ENCODE measurements around the gene TGFBR3. TPM values are rescaled to one million over a fixed set of nuclear protein-coding genes. Genes with fewer than 3 reads are reported as not detected.

Gene TGFBR3
- total RNA-seq, 1 experiment from 2014 or later = 2.4 TPM

DNA sequence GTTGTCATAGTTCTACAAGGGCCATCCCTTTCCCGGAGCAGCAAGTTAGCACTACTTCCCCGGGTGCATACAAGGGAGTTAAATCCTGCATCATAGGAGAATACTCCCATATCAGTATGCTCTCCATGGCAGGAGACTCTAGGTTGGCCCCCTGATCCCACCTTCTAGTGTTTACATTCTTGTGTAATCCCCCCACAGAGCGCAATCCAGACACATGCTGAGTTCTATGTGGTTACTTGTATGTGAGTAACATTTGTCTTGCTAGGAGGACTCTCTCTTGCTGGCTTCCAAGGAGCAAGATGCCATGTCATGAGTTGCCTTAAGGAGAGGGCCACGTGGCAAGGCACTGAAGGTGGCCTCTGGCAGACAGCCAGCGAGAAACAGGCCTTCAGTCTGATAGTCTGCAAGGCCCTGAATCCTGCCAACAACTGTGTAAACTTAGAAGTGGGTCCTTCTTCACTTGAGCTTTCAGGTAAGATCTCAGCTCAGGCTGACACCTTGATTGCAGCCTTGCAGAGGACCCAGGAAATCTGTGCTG lies 230.0 kb downstream of the TGFBR3 start:
- no peak overlapping the region for H2BK20ac ChIP-seq (ENCODE audit: low read depth, low read length, poor library complexity, severe bottlenecking)
- H3K9me3 Mint-ChIP-seq = peaks cover 9 to 11% of the 10 kb centered on the region in 2 experiments; a peak in 4 of 5 replicates
- H3K27me3 ChIP-seq (ENCODE audit: insufficient read depth, low read length) = no peaks in the 10 kb centered on the region

More for the DNA sequence above, 230.0 kb downstream of the TGFBR3 start:
- H2BK120ac ChIP-seq (ENCODE audit: low read depth, low read length, poor library complexity, severe bottlenecking) = no peak overlapping the region
- no peak overlapping the region for H3K9ac ChIP-seq (ENCODE audit: extremely low read depth, insufficient read length, low read length)
- H3K9me3 ChIP-seq (ENCODE audit: control insufficient read depth, low read depth, low read length) = no peaks in the 10 kb centered on the region
- no peaks in the 10 kb centered on the region for H3K79me1 ChIP-seq (ENCODE audit: insufficient read depth, low read depth, low read length, poor library complexity, severe bottlenecking)
- H2BK12ac ChIP-seq (ENCODE audit: insufficient read length, low read depth, low read length) = no peak overlapping the region
- no peak overlapping the region for H3K56ac ChIP-seq (ENCODE audit: insufficient read length, low read depth, low read length)
- H2AK5ac ChIP-seq (ENCODE audit: insufficient read length, low read length) = no peak overlapping the region
- H3K79me2 ChIP-seq (ENCODE audit: insufficient read depth, low read length) = no peaks in the 10 kb centered on the region
- no peak overlapping the region for H4K8ac ChIP-seq (replicated peaks; ENCODE audit: insufficient read length, low read depth, low read length)
- no CpG with 5 or more reads among the region's 5 CpGs for whole genome bisulfite sequencing (ENCODE audit: extremely low coverage, insufficient read length, low lambda C conversion rate)
- no peak overlapping the region for H3K4me2 ChIP-seq (ENCODE audit: insufficient read depth, insufficient read length, low read length)
- peaks cover 1% of the 10 kb centered on the region for H3K27me3 Mint-ChIP-seq (ENCODE audit: low read depth)
- H4K5ac ChIP-seq (ENCODE audit: insufficient read length, low read depth, low read length) = no peak overlapping the region
- no peak overlapping the region for H2BK5ac ChIP-seq (ENCODE audit: insufficient read length, low read length)
- no peak overlapping the region for H3T11ph ChIP-seq (ENCODE audit: low read length)
- H3K23me2 ChIP-seq (ENCODE audit: insufficient read length, low read depth, low read length, poor library complexity, severe bottlenecking) = no peaks in the 10 kb centered on the region
- TF ChIP-seq, protein P1, sequence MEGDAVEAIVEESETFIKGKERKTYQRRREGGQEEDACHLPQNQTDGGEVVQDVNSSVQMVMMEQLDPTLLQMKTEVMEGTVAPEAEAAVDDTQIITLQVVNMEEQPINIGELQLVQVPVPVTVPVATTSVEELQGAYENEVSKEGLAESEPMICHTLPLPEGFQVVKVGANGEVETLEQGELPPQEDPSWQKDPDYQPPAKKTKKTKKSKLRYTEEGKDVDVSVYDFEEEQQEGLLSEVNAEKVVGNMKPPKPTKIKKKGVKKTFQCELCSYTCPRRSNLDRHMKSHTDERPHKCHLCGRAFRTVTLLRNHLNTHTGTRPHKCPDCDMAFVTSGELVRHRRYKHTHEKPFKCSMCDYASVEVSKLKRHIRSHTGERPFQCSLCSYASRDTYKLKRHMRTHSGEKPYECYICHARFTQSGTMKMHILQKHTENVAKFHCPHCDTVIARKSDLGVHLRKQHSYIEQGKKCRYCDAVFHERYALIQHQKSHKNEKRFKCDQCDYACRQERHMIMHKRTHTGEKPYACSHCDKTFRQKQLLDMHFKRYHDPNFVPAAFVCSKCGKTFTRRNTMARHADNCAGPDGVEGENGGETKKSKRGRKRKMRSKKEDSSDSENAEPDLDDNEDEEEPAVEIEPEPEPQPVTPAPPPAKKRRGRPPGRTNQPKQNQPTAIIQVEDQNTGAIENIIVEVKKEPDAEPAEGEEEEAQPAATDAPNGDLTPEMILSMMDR (conservative IDR thresholded peaks at IDR 0.05) = no peak
- no peak overlapping the region for H2BK15ac ChIP-seq (ENCODE audit: low read depth, low read length)
- H3K36me3 Mint-ChIP-seq (ENCODE audit: insufficient read depth in 1 of 3, low read depth in 3 of 3) = peaks cover 0 to 6% (median 6%) of the 10 kb centered on the region in 3 experiments; a peak in 3 of 7 replicates
- H3K27ac ChIP-seq (ENCODE audit: insufficient read length, low read depth, low read length) = no peak overlapping the region
- peaks cover 6 to 13% of the 10 kb centered on the region in 2 experiments for H3K4me1 Mint-ChIP-seq
- H3K14ac ChIP-seq (ENCODE audit: insufficient read depth, low read length) = no peak overlapping the region
- H3K4me3 Mint-ChIP-seq = no peak overlapping the region
- H3K4ac ChIP-seq (ENCODE audit: low read depth, low read length) = no peak overlapping the region
- no peak overlapping the region for H2AFZ ChIP-seq (ENCODE audit: low read length)
- H3K23ac ChIP-seq (ENCODE audit: insufficient read length, low read depth, low read length) = no peak overlapping the region
- H3K4me1 ChIP-seq (ENCODE audit: insufficient read depth, low read length) = no peaks in the 10 kb centered on the region; the same call in 1 of the 2 replicates
- no peak overlapping the region for H4K91ac ChIP-seq (ENCODE audit: insufficient read length, low read depth, low read length)
- H3K18ac ChIP-seq (ENCODE audit: insufficient read length, low read depth, low read length) = no peak overlapping the region
- DNase-seq = no peak
- H4K20me1 ChIP-seq (ENCODE audit: control insufficient read depth, insufficient read depth, insufficient read length) = no peaks in the 10 kb centered on the region
- H3K27ac Mint-ChIP-seq = no peak overlapping the region
